Naive thymus-derived CD4-positive, alpha-beta T cell (primary cell): Measurements from ENCODE around the gene PLEKHO2. TPM values are rescaled to one million over a fixed set of nuclear protein-coding genes. Genes with fewer than 3 reads are reported as not detected.

ENCODE experiments used
- ATAC-seq: fragments of 150-1000 bp; cut with Tn5 transposase; 2 replicates; pipeline ENCODE4 v1.10.0; 2021; ENCODE audit warnings: mild to moderate bottlenecking, moderate library complexity
- CTCF ChIA-PET: fragments of 350-600 bp; sonication (Branson Sonifier 250); formaldehyde crosslinking; loops from one replicate; lab custom pipeline; 2021; ENCODE audit warnings: antibody characterized with exemption; lab: Charles Lee
- POLR2A ChIA-PET: fragments of 350-600 bp; sonication (Branson Sonifier 250); formaldehyde crosslinking; loops from one replicate; lab custom pipeline; 2021; ENCODE audit warnings: antibody characterized with exemption, inconsistent platforms; lab: Charles Lee
- DNase-seq, 9 donors: peaks; one replicate each; pipeline versions ENCODE4 v3.0.0 to v3.0.0-alpha.2; 2020 to 2022; ENCODE audit warnings: mixed read lengths in 1 of 9
- H3K27ac ChIP-seq: one replicate; pipeline ENCODE4 v1.7.0; 2013; ENCODE audit warnings: mild to moderate bottlenecking, low read depth, low read length, moderate library complexity
- H3K27me3 ChIP-seq, 2 donors: one replicate each; pipeline ENCODE4 v1.7.0; 2013; ENCODE audit warnings: low read length in 2 of 2, mild to moderate bottlenecking in 2 of 2, moderate library complexity in 2 of 2; ENCODE audit not compliant: control insufficient read depth in 2 of 2, insufficient read depth in 2 of 2
- H3K36me3 ChIP-seq, 3 experiments: 1 replicate in 2 of 3; 2 replicates in 1 of 3; pipeline ENCODE4 v1.7.0; 2013; ENCODE audit warnings: low read length in 3 of 3, mild to moderate bottlenecking in 3 of 3, moderate library complexity in 1 of 3; ENCODE audit not compliant: insufficient read depth in 3 of 3, control insufficient read depth in 2 of 3
- H3K4me1 ChIP-seq, 2 donors: one replicate each; pipeline ENCODE4 v1.7.0; 2013; ENCODE audit warnings: low read length in 2 of 2, mild to moderate bottlenecking in 2 of 2, moderate library complexity in 1 of 2; ENCODE audit not compliant: control insufficient read depth in 2 of 2, insufficient read depth in 2 of 2
- H3K4me3 ChIP-seq: 2 replicates; pipeline ENCODE4 v1.7.0; 2013; ENCODE audit warnings: mild to moderate bottlenecking, low read length
- H3K9me3 ChIP-seq, 3 experiments: 1 replicate in 2 of 3; 2 replicates in 1 of 3; pipeline ENCODE4 v1.7.0; 2013; ENCODE audit warnings: low read length in 3 of 3; ENCODE audit not compliant: control insufficient read depth in 2 of 3
- H3K27ac Mint-ChIP-seq, 9 donors: one replicate each; pipeline ENCODE4 v1.8.0; 2020 to 2022; ENCODE audit warnings: mixed read lengths in 9 of 9, mild to moderate bottlenecking in 8 of 9, moderate library complexity in 5 of 9, inconsistent platforms in 2 of 9
- H3K27me3 Mint-ChIP-seq, 5 donors: one replicate each; pipeline ENCODE4 v1.8.0; 2021 to 2022; ENCODE audit warnings: mixed read lengths in 5 of 5, mild to moderate bottlenecking in 1 of 5
- H3K36me3 Mint-ChIP-seq, 5 donors: one replicate each; pipeline ENCODE4 v1.8.0; 2020 to 2022; ENCODE audit warnings: mixed read lengths in 5 of 5, mild to moderate bottlenecking in 3 of 5, inconsistent platforms in 1 of 5
- H3K4me1 Mint-ChIP-seq, 7 donors: one replicate each; pipeline ENCODE4 v1.8.0; 2020 to 2022; ENCODE audit warnings: mixed read lengths in 7 of 7, mild to moderate bottlenecking in 3 of 7, inconsistent platforms in 1 of 7
- H3K4me3 Mint-ChIP-seq, 10 donors: one replicate each; pipeline ENCODE4 v1.8.0; 2020 to 2022; ENCODE audit warnings: mild to moderate bottlenecking in 10 of 10, mixed read lengths in 10 of 10, moderate library complexity in 6 of 10, inconsistent platforms in 2 of 10
- H3K9me3 Mint-ChIP-seq, 11 donors: one replicate each; pipeline ENCODE4 v1.8.0; 2020 to 2022; ENCODE audit warnings: mixed read lengths in 11 of 11, mild to moderate bottlenecking in 4 of 11, inconsistent platforms in 1 of 11, moderate library complexity in 1 of 11
- intact Hi-C, 2 donors: fragments of 100-400 bp; cut with micrococcal nuclease; formaldehyde crosslinking; loops; one replicate each; pipeline ENCODE4 v1.15.1; 2023
- polyA plus RNA-seq, 2 donors: library from polyadenylated mRNA; unstranded; fragments of 300-500 nt; fragmentation: Illumina TruSeq; gene quantifications; one replicate each; pipeline ENCODE4 v1.2.3, GENCODE V29; 2021
- total RNA-seq, 6 experiments: library from RNA in 5 of 6; stranded (reverse) in 5 of 6; gene quantifications; 1 replicate in 5 of 6; 2 replicates in 1 of 6; pipeline ENCODE4 v1.2.3 and lab custom pipeline; 2021 to 2026

PLEKHO2 gene
- total and polyA plus RNA-seq, 7 experiments from 2014 or later = 8.6 to 52.3 (median 14.0) TPM

DNA sequence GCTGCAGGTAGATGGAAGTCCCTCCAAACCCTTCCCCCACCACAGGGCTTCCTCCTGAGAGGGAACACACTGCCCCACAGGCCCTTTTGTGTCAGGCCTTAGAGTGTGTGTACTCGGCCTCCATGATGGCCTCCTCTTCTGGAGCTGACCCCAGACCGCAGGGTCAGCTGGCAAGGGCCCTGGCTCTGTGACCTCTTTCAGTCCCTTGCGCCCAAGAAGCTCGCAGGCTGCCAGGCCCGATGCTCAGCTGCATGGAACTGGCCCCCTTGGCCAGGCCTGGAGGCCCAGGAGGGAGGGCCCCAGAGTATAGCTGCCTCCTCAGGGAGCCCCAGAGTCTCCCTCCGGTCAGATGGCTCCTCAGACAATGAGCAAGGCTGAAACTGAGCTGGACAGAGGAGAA is 46.6 kb downstream of the PLEKHO2 start:
- ChIA-PET POLR2A (interaction anchor here (0.6 to 1.3 kb wide), 2 partner anchors 27 to 51 kb away, joined by 3 to 4 read pairs; no protein-coding TSS in a partner anchor), CTCF (interaction anchor here (0.9 to 1.4 kb wide), 2 partner anchors 9 to 17 kb away, joined by 3 to 4 read pairs; no protein-coding TSS in a partner anchor)
- DNase-seq (no peak), ATAC-seq (no peak)
- Histone ChIP-seq H3K27me3 (no peaks in the 10 kb centered on the region), H3K9me3 (no peaks in the 10 kb centered on the region), H3K4me3 (no peak overlapping the region), H3K36me3 (no peaks in the 10 kb centered on the region), H3K27ac (no peak overlapping the region), H3K4me1 (peaks cover 36% of the 10 kb centered on the region in 2 donors)
- H3K4me3 Mint-ChIP-seq = no peak overlapping the region
- peaks cover 28 to 42% (median 37%) of the 10 kb centered on the region in 7 donors for H3K4me1 Mint-ChIP-seq
- H3K36me3 Mint-ChIP-seq = no peaks in the 10 kb centered on the region
- intact Hi-C loops = no loop called here
- no peaks in the 10 kb centered on the region for H3K9me3 Mint-ChIP-seq
- H3K27me3 Mint-ChIP-seq = no peaks in the 10 kb centered on the region
- peak overlapping the region in 1 of 9 donors; percentile 34 for H3K27ac Mint-ChIP-seq

DNA sequence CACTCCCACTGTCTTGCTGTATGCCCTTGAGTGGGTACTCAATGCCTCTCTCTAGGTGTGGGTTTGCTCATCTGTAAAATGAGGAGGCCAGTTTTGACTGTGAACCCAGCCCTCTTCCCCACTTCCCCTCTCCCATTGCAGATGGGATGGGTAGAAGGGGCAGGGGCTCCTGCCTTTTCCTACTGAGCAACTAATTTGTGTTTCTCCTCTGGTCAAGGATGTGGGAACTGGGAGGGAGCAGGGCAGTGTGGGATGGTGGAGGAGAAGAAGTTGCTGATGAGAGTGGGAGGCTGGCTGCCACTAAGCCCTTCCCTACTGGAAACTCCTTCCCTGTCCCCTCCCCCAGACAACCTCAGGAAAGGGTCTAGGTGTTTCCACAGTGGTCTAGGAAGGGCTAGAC is 49.8 kb downstream of the PLEKHO2 start:
- Histone ChIP-seq H3K36me3 (no peaks in the 10 kb centered on the region), H3K27ac (peak overlapping the region; percentile 36), H3K4me3 (peak overlapping the region; percentile 12), H3K9me3 (no peaks in the 10 kb centered on the region), H3K4me1 (peaks cover 51% of the 10 kb centered on the region in 2 donors), H3K27me3 (no peaks in the 10 kb centered on the region)
- CTCF ChIA-PET = no interaction called here
- H3K9me3 Mint-ChIP-seq = no peaks in the 10 kb centered on the region
- peak overlapping the region in 2 of 10 donors; percentile 90 to 91 for H3K4me3 Mint-ChIP-seq
- ATAC-seq (no peak), DNase-seq (no peak)
- peaks cover 28 to 58% (median 54%) of the 10 kb centered on the region in 7 donors for H3K4me1 Mint-ChIP-seq
- no peaks in the 10 kb centered on the region for H3K36me3 Mint-ChIP-seq
- intact Hi-C loops = loop anchor here (5.0 to 10.0 kb wide), 4 partner anchors 406 to 1389 kb away; partner anchors contain the start of genes CIAO2A (in 2 of the 2), SNX1 (in 2 of the 2), DENND4A (in 1 of the 2) and RNU5A-1 (in 1 of the 2)
- peak overlapping the region in 8 of 9 donors; percentile 97 to 100 (median 98) for H3K27ac Mint-ChIP-seq
- POLR2A ChIA-PET = interaction anchor here (0.6 to 4.2 kb wide), 7 partner anchors 9 to 158 kb away, joined by 3 to 115 read pairs (median 3); partner anchors contain the start of gene PLEKHO2
- H3K27me3 Mint-ChIP-seq = no peaks in the 10 kb centered on the region

DNA sequence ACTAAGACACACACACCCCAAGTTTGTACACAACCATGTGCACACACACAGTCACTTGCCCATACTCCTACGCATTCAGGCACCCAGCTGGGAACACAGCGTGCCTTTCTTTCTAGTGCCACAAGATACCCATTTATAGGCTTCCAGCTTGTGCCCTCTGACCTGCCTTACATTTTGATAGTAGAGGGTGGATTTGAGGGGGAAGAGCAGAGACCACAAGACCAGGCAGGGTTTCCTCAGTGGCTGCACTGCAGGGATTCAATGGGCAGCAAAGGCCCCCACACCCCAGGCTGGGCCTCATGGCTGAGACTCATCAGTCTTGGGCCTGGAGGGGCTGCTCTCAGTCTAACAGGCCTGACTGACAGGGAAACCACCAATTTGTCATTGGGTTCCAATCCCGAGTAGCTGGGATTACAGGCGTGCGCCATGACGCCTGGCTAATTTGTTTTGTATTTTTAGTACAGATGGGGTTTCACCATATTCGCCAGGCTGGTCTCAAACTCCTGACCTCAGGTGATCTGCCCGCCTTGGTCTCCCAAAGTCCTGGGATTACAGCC is 51.2 kb downstream of the PLEKHO2 start:
- H3K27ac ChIP-seq = peak overlapping the region; percentile 84
- H3K27me3 ChIP-seq = no peaks in the 10 kb centered on the region
- POLR2A ChIA-PET = interaction anchor here (0.6 to 4.2 kb wide), 15 partner anchors 7 to 1325 kb away, joined by 3 to 115 read pairs (median 7); partner anchors contain the start of genes PLEKHO2 and RNU5B-1
- H3K4me3 ChIP-seq = peak overlapping the region; percentile 74
- intact Hi-C loops = loop anchor here (1.0 to 10.0 kb wide), 7 partner anchors 10 to 1391 kb away; partner anchors contain the start of genes CIAO2A (in 2 of the 2), SNX1 (in 2 of the 2), CLPX (in 1 of the 2) and DENND4A (in 1 of the 2)
- H3K4me1 ChIP-seq = peaks cover 52 to 53% of the 10 kb centered on the region in 2 donors
- CTCF ChIA-PET = interaction anchor here (0.6 to 3.6 kb wide), 6 partner anchors 11 to 161 kb away, joined by 3 to 23 read pairs (median 5); partner anchors contain the start of gene PLEKHO2
- no peaks in the 10 kb centered on the region for H3K9me3 ChIP-seq
- ATAC-seq (no peak), DNase-seq (peak in 1 of 9 donors; percentile 58)
- no peaks in the 10 kb centered on the region for H3K9me3 Mint-ChIP-seq
- peak overlapping the region; percentile 77 to 94 (median 90) for H3K4me3 Mint-ChIP-seq
- H3K36me3 Mint-ChIP-seq = no peaks in the 10 kb centered on the region
- H3K27ac Mint-ChIP-seq = peak overlapping the region; percentile 90 to 100 (median 98)
- peaks cover 37 to 71% (median 62%) of the 10 kb centered on the region in 7 donors for H3K4me1 Mint-ChIP-seq
- H3K36me3 ChIP-seq = no peaks in the 10 kb centered on the region
- no peaks in the 10 kb centered on the region for H3K27me3 Mint-ChIP-seq

DNA sequence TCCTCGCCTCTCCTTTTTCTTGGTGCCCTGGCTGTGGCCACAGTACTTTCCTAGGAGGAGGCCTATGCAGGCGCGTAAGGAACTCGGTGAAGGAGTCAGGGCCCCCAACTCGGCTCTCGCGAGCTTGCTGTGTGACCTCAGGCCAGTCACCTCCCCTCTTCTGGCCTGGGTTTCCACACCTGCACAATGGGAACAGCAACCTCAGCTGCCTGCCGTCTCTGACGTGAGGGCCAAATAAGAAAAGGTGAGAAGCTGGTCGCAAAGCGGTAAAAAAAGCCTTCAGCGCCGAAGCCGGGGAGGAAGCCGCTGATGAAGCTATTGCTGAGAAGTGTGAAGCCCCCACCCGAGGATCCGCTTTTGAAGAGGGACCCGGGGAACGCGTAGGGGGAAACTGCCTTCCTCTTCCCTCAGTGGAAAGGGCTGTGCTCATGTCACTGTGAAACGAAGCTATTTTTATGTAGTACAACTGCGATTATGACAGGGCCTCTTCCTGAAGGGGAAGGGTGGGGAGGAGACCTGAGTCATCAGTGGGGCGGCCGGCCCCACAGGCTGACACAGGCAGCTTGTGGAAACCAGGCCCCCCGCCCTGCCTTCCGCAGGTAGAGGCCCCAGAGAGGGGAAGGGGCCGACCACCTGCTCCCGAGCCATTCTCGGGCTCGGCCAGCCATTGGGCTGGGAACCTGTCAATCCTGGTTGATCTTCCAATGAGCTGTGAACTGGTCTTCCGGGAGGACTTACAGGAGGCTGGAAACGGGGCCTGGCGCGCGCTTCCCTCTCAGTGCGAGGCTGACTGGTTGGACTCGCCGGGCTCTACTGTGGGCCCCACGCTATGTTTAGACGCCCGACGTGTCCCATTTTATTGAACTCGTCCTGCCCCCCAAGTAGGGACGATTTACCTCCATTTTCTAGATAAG is 52.0 kb downstream of the PLEKHO2 start:
- Histone ChIP-seq H3K9me3 (no peaks in the 10 kb centered on the region), H3K27ac (peak overlapping the region; percentile 84), H3K27me3 (no peaks in the 10 kb centered on the region), H3K4me1 (peaks cover 52 to 53% of the 10 kb centered on the region in 2 donors), H3K4me3 (peak overlapping the region; percentile 74), H3K36me3 (no peaks in the 10 kb centered on the region)
- Mint-ChIP-seq H3K4me3 (peak overlapping the region; percentile 77 to 94 (median 90)), H3K4me1 (peaks cover 41 to 76% (median 63%) of the 10 kb centered on the region in 7 donors), H3K27me3 (no peaks in the 10 kb centered on the region), H3K9me3 (no peaks in the 10 kb centered on the region), H3K27ac (peak overlapping the region; percentile 90 to 100 (median 98)), H3K36me3 (peaks cover 0 to 3% (median 0%) of the 10 kb centered on the region in 5 donors)
- POLR2A ChIA-PET = interaction anchor here (0.7 to 4.2 kb wide), 22 partner anchors 10 to 800 kb away, joined by 3 to 115 read pairs (median 7); partner anchors contain the start of genes CIAO2A, CLPX, PIF1 and PLEKHO2
- intact Hi-C loops = loop anchor here (1.0 to 10.0 kb wide), 20 partner anchors 9 to 1391 kb away; partner anchors contain the start of genes CIAO2A (in 2 of the 2), PIF1 (in 2 of the 2), PLEKHO2 (in 2 of the 2) and SNX1 (in 2 of the 2)
- DNase-seq (peak; percentile 78 to 97 (median 94)), ATAC-seq (peak; percentile 82)
- CTCF ChIA-PET = interaction anchor here (1.0 to 3.6 kb wide), 10 partner anchors 10 to 506 kb away, joined by 3 to 23 read pairs (median 6); partner anchors contain the start of genes PLEKHO2 and TRIP4

DNA sequence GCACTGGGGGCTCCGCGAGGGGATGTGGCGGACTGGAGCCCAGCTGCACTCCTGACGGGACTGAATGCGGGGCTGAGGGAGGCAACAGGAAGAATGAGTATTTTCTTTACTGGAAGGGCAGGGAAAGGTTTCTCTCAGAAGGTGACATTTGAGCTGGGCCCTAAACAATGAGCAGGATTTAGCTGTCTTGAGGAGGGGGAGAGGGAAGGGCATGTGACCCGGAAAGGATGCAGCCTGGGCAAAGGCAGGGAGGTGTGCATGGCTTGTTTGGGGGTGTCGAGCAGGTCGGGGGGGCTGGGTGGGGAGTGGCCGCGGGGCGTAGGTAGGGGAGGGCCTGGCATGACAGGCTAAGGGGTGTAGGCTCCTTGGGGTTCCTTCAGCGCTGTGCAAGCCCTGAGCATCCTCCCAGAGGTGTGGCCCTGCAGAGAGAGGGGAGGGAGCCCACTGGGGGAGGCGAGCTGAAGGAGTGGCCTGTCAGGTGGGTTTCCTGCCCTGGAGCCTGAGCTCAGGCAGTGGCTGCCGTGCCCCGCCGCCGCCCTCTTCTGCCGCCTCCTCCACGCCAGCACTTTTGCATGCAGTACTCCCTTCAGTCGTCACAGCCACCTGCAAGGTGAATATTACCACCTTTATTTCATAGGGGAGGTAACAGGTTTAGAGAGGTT is 52.8 kb downstream of the PLEKHO2 start:
- H3K4me1 Mint-ChIP-seq = peaks cover 41 to 76% (median 63%) of the 10 kb centered on the region in 7 donors
- H3K36me3 Mint-ChIP-seq = peaks cover 0 to 6% (median 0%) of the 10 kb centered on the region in 5 donors

More for the DNA sequence above, 52.8 kb downstream of the PLEKHO2 start:
- DNase-seq = peak; percentile 61 to 94 (median 91)
- peak overlapping the region; percentile 77 to 94 (median 90) for H3K4me3 Mint-ChIP-seq
- peak overlapping the region; percentile 84 for H3K27ac ChIP-seq
- peak overlapping the region; percentile 90 to 100 (median 98) for H3K27ac Mint-ChIP-seq
- H3K4me1 ChIP-seq = peaks cover 52 to 53% of the 10 kb centered on the region in 2 donors
- no peaks in the 10 kb centered on the region for H3K36me3 ChIP-seq
- no peaks in the 10 kb centered on the region for H3K27me3 Mint-ChIP-seq
- H3K9me3 Mint-ChIP-seq = peaks cover 0 to 2% (median 0%) of the 10 kb centered on the region in 11 donors
- no peaks in the 10 kb centered on the region for H3K27me3 ChIP-seq
- intact Hi-C loops = loop anchor here (1.0 to 10.0 kb wide), 18 partner anchors 10 to 1392 kb away; partner anchors contain the start of genes CIAO2A (in 2 of the 2), PIF1 (in 2 of the 2), PLEKHO2 (in 2 of the 2) and SNX1 (in 2 of the 2)
- peak; percentile 79 for ATAC-seq
- ChIA-PET POLR2A (interaction anchor here (0.6 to 4.2 kb wide), 24 partner anchors 9 to 1398 kb away, joined by 3 to 115 read pairs (median 6); partner anchors contain the start of genes CIAO2A, CLPX, PIF1 and PLEKHO2), CTCF (interaction anchor here (0.8 to 3.6 kb wide), 11 partner anchors 10 to 507 kb away, joined by 3 to 23 read pairs (median 5); partner anchors contain the start of genes PLEKHO2 and TRIP4)
- no peaks in the 10 kb centered on the region for H3K9me3 ChIP-seq
- peak overlapping the region; percentile 74 for H3K4me3 ChIP-seq
